NT2/D1 (cell line): Measurements from ENCODE around the gene MAP7.

Experiments
- SUZ12 ChIP-seq: IDR thresholded peaks from 2 replicates; pipeline ENCODE4 v1.6.1; 2011; ENCODE audit not compliant: insufficient read length, insufficient read depth; ENCODE audit errors: extremely low read depth
- YY1 ChIP-seq: IDR thresholded peaks from 2 replicates; pipeline ENCODE4 v1.6.1; 2011; ENCODE audit not compliant: insufficient read length, insufficient read depth
- ZNF274 ChIP-seq: IDR thresholded peaks from 2 replicates; pipeline ENCODE4 v1.6.1; 2011; ENCODE audit warnings: mild to moderate bottlenecking, low read depth, low read length

DNA sequence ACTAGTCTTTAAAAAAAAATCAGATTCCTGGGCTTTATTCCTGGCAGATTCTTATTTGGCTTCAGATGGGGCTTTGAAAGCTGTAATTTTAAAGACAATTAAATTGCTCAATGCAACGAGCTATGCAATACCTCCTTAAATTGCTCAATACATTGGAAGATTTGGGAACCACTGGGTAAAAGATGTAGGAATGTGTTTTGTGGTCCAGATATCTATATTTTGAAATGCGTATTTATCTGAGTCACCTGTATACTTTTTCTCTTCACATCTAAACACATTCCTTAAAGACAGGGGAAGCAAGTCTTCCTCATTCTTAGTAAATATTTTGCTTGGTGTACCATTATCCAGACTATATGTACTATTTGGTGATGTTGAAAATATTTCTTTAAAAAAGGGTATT is 29.6 kb upstream of the MAP7 start:
- TF ChIP-seq SUZ12 (no peak), ZNF274 (no peak), YY1 (no peak)
